CD14-positive monocyte (primary cell): ENCODE data around the gene DGCR2. TPM values are rescaled to one million over a fixed set of nuclear protein-coding genes. Genes with fewer than 3 reads are reported as not detected.

Experiments
- DNase-seq, 3 donors: peaks; one replicate each; pipeline ENCODE4 v3.0.0-alpha.2; 2011 to 2022
- H2AFZ ChIP-seq: 2 replicates; pipeline ENCODE4 v1.6.0; 2012; ENCODE audit warnings: mild to moderate bottlenecking, low read depth, low read length, inconsistent platforms; ENCODE audit not compliant: insufficient read depth, poor library complexity, severe bottlenecking
- H3K27ac ChIP-seq, 2 donors: 1 replicate in 1 of 2; 2 replicates in 1 of 2; pipeline ENCODE4 v1.5.1; 2012 to 2013; ENCODE audit warnings: low read length in 2 of 2, control low read depth in 1 of 2, inconsistent platforms in 1 of 2, low read depth in 1 of 2, mild to moderate bottlenecking in 1 of 2
- H3K27me3 ChIP-seq, 2 donors: one replicate each; pipeline versions ENCODE4 v1.6.0 to v1.6.1; 2011 to 2013; ENCODE audit warnings: low read length in 2 of 2; ENCODE audit not compliant: control insufficient read depth in 2 of 2, insufficient read depth in 2 of 2
- H3K36me3 ChIP-seq, 2 donors: replicated peaks in 1 of 2; 1 replicate in 1 of 2; 2 replicates in 1 of 2; pipeline versions ENCODE4 v1.5.1 to v1.6.1; 2012 to 2013; ENCODE audit warnings: low read length in 2 of 2, control low read depth in 1 of 2, inconsistent platforms in 1 of 2, mild to moderate bottlenecking in 1 of 2; ENCODE audit not compliant: insufficient read depth in 2 of 2, control insufficient read depth in 1 of 2
- H3K4me1 ChIP-seq, 2 donors: 1 replicate in 1 of 2; 2 replicates in 1 of 2; pipeline versions ENCODE4 v1.5.1 to v1.6.1; 2012 to 2013; ENCODE audit warnings: low read length in 2 of 2, control low read depth in 1 of 2, inconsistent platforms in 1 of 2, mild to moderate bottlenecking in 1 of 2, moderate library complexity in 1 of 2; ENCODE audit not compliant: insufficient read depth in 2 of 2, control insufficient read depth in 1 of 2
- H3K4me2 ChIP-seq: replicated peaks from 2 replicates; pipeline ENCODE3; 2012; ENCODE audit warnings: low read length, moderate library complexity, mild to moderate bottlenecking; ENCODE audit not compliant: poor library complexity, severe bottlenecking; ENCODE audit errors: extremely low read depth
- H3K4me3 ChIP-seq, 3 experiments: fragments of 200-600 bp in 1 of 3; sonication (generic) in 1 of 3; replicated peaks in 1 of 3; 1 replicate in 2 of 3; 2 replicates in 1 of 3; pipeline ENCODE4 v1.5.1; 2011 to 2013; ENCODE audit warnings: low read length in 3 of 3, mild to moderate bottlenecking in 3 of 3, control low read depth in 2 of 3, low read depth in 2 of 3, inconsistent platforms in 1 of 3, moderate library complexity in 1 of 3
- H3K79me2 ChIP-seq: 2 replicates; pipeline ENCODE4 v1.6.0; 2012; ENCODE audit warnings: mild to moderate bottlenecking, control low read depth, inconsistent platforms, low read length, moderate library complexity; ENCODE audit not compliant: insufficient read depth
- H3K9ac ChIP-seq: 2 replicates; pipeline ENCODE4 v1.6.0; 2017; ENCODE audit warnings: low read length, mild to moderate bottlenecking; ENCODE audit not compliant: insufficient read depth, poor library complexity, severe bottlenecking
- H3K9me3 ChIP-seq, 2 donors: replicated peaks in 1 of 2; 1 replicate in 1 of 2; 2 replicates in 1 of 2; pipeline versions ENCODE4 v1.5.1 to v1.6.1; 2012 to 2013; ENCODE audit warnings: low read length in 2 of 2, control low read depth in 1 of 2; ENCODE audit not compliant: control insufficient read depth in 1 of 2, insufficient read depth in 1 of 2
- H4K20me1 ChIP-seq: 2 replicates; pipeline ENCODE4 v1.6.0; 2012; ENCODE audit warnings: mild to moderate bottlenecking, low read length, control low read depth, moderate library complexity; ENCODE audit not compliant: insufficient read depth
- H3K27ac Mint-ChIP-seq, 7 donors: one replicate each; pipeline ENCODE4 v1.8.0; 2020; ENCODE audit warnings: mild to moderate bottlenecking in 7 of 7, mixed read lengths in 7 of 7, moderate library complexity in 6 of 7, inconsistent platforms in 2 of 7
- H3K27me3 Mint-ChIP-seq, 3 donors: one replicate each; pipeline ENCODE4 v1.8.0; 2021 to 2022; ENCODE audit warnings: low read depth in 3 of 3, mild to moderate bottlenecking in 3 of 3, mixed read lengths in 3 of 3, moderate library complexity in 3 of 3, inconsistent platforms in 1 of 3
- H3K36me3 Mint-ChIP-seq, 2 donors: one replicate each; pipeline ENCODE4 v1.8.0; 2020; ENCODE audit warnings: mixed read lengths in 2 of 2, inconsistent platforms in 1 of 2, mild to moderate bottlenecking in 1 of 2
- H3K4me1 Mint-ChIP-seq: one replicate; pipeline ENCODE4 v1.8.0; 2020; ENCODE audit warnings: mild to moderate bottlenecking, mixed read lengths
- H3K4me3 Mint-ChIP-seq, 2 donors: one replicate each; pipeline ENCODE4 v1.8.0; 2020; ENCODE audit warnings: mild to moderate bottlenecking in 2 of 2, mixed read lengths in 2 of 2, moderate library complexity in 1 of 2
- H3K9me3 Mint-ChIP-seq, 7 donors: one replicate each; pipeline ENCODE4 v1.8.0; 2020 to 2022; ENCODE audit warnings: mixed read lengths in 7 of 7, mild to moderate bottlenecking in 6 of 7, moderate library complexity in 6 of 7, inconsistent platforms in 2 of 7
- WGBS: methylation state at CpG from one replicate; pipeline ENCODE4 v1.1.5; 2013; ENCODE audit warnings: missing lambda C conversion rate; ENCODE audit not compliant: insufficient coverage; 5-methylcytosine and 5-hydroxymethylcytosine counted together
- intact Hi-C, 2 donors: fragments of 100-400 bp; cut with micrococcal nuclease; formaldehyde crosslinking; loops; one replicate each; pipeline versions ENCODE4 v1.15.0 to v1.15.1; 2023
- polyA plus RNA-seq, 3 donors: library from polyadenylated mRNA; depleted of rRNA in 1 of 3; unstranded in 2 of 3; stranded (reverse) in 1 of 3; fragments of 300-500 nt in 2 of 3; fragments of >200 nt in 1 of 3; fragmentation: Illumina TruSeq in 2 of 3; gene quantifications; 1 replicate in 2 of 3; 2 replicates in 1 of 3; pipeline ENCODE4 v1.2.3, GENCODE V29; 2012 to 2021
- TF ChIP-seq, protein P1 (sequence below): fragments of 200-600 bp; IDR thresholded peaks from one replicate; pipeline ENCODE4 v1.8.0; 2022; ENCODE audit warnings: antibody characterized with exemption, mild to moderate bottlenecking

The DGCR2 gene
- polyA plus RNA-seq, 3 donors, result 28.9 to 37.0 (median 36.2) TPM

DNA sequence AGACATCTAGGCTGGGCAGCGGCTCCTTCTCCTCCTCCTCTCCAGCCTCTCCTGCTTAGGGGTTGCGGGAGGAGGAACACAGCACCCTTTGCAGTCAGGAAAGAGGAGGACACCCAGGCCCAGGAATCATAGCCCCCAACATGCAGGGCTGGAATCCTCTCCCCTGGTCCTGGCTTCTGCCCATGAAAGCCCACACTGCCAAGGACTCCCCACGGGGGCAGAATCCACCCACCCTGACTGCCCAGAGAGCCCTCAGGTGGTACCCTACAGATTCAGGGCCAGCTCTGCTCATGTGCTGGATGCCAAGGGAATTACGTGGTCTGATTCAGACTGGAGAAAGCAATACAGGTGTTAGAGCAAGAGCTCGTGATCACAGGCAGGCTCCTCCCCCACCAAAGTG is 17.8 kb upstream of the DGCR2 start:
- H3K4me3 ChIP-seq, result no peak overlapping the region
- peaks cover 62 to 77% of the 10 kb centered on the region in 2 donors for H3K36me3 Mint-ChIP-seq
- peaks cover 72 to 75% of the 10 kb centered on the region in 2 donors for H3K36me3 ChIP-seq
- peaks cover 16% of the 10 kb centered on the region for H3K79me2 ChIP-seq
- TF ChIP-seq, protein P1, sequence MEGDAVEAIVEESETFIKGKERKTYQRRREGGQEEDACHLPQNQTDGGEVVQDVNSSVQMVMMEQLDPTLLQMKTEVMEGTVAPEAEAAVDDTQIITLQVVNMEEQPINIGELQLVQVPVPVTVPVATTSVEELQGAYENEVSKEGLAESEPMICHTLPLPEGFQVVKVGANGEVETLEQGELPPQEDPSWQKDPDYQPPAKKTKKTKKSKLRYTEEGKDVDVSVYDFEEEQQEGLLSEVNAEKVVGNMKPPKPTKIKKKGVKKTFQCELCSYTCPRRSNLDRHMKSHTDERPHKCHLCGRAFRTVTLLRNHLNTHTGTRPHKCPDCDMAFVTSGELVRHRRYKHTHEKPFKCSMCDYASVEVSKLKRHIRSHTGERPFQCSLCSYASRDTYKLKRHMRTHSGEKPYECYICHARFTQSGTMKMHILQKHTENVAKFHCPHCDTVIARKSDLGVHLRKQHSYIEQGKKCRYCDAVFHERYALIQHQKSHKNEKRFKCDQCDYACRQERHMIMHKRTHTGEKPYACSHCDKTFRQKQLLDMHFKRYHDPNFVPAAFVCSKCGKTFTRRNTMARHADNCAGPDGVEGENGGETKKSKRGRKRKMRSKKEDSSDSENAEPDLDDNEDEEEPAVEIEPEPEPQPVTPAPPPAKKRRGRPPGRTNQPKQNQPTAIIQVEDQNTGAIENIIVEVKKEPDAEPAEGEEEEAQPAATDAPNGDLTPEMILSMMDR, result no peak
- H3K27ac Mint-ChIP-seq, result peak overlapping the region in 2 of 7 donors; percentile 25 to 67
- H3K4me1 ChIP-seq, result peaks cover 10 to 11% of the 10 kb centered on the region in 2 donors
- no peak overlapping the region for H3K4me3 Mint-ChIP-seq
- peaks cover 0 to 2% (median 0%) of the 10 kb centered on the region in 7 donors for H3K9me3 Mint-ChIP-seq
- H3K27me3 ChIP-seq, result no peaks in the 10 kb centered on the region
- H2AFZ ChIP-seq, result no peak overlapping the region
- 100% methylated on average over 5 of the region's 5 CpGs for WGBS
- DNase-seq, result no peak
- intact Hi-C loops, result no loop called here
- no peak overlapping the region for H3K9ac ChIP-seq
- H3K4me1 Mint-ChIP-seq, result peaks cover 10% of the 10 kb centered on the region
- H3K27me3 Mint-ChIP-seq, result peaks cover 0 to 3% (median 0%) of the 10 kb centered on the region in 3 donors
- no peak overlapping the region for H3K27ac ChIP-seq
- no peak overlapping the region for H3K4me2 ChIP-seq
- no peaks in the 10 kb centered on the region for H3K9me3 ChIP-seq
- H4K20me1 ChIP-seq, result no peaks in the 10 kb centered on the region

DNA sequence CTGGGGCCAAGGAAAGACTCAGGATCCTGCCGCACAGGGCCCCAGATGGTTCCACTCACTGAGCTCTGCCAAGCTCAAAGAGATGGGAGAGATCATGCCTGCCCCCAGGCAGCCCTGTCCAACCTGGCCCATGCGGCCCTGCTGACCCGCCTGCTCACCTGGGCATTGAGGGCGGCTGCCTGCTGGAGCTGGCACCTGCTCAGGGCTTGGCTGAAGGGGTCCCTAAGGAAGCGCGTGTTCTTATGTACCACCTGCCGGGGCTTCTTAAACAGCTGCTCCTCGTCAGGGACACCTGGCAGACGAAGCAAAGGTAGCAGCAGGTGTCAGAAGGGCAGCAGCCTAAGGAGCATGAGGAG is 16.8 kb upstream of the DGCR2 start:
- H3K9ac ChIP-seq, result no peak overlapping the region

More for the DNA sequence above, 16.8 kb upstream of the DGCR2 start:
- H3K27me3 ChIP-seq, result no peaks in the 10 kb centered on the region
- no peaks in the 10 kb centered on the region for H3K9me3 ChIP-seq
- Mint-ChIP-seq H3K36me3 (peaks cover 72 to 87% of the 10 kb centered on the region in 2 donors), H3K27me3 (peaks cover 0 to 3% (median 0%) of the 10 kb centered on the region in 3 donors), H3K27ac (peak overlapping the region in 1 of 7 donors; percentile 67), H3K9me3 (no peaks in the 10 kb centered on the region), H3K4me3 (no peak overlapping the region), H3K4me1 (peaks cover 7% of the 10 kb centered on the region)
- H3K79me2 ChIP-seq, result peaks cover 10% of the 10 kb centered on the region
- H3K36me3 ChIP-seq, result peaks cover 82 to 85% of the 10 kb centered on the region in 2 donors
- H3K4me1 ChIP-seq, result peaks cover 7% of the 10 kb centered on the region in 2 donors
- WGBS, result 99% methylated on average over 9 of the region's 9 CpGs
- H3K4me3 ChIP-seq, result no peak overlapping the region
- no peak for DNase-seq
- TF ChIP-seq, protein P1, result no peak
- intact Hi-C loops, result no loop called here
- no peak overlapping the region for H2AFZ ChIP-seq
- no peaks in the 10 kb centered on the region for H4K20me1 ChIP-seq
- H3K27ac ChIP-seq, result no peak overlapping the region
- no peak overlapping the region for H3K4me2 ChIP-seq
